ENCODE measurements around the gene SVOPL.

SVOPL gene

GRCh38 chr7:138700857-138701536 lies at the start of gene SVOPL:
TSS of gene SVOPL (minus strand) at chr7:138701362. CDS start at chr7:138679045, 22,317 bp downstream.
- H3K4me1 ChIP-seq (ENCODE audit: control insufficient read depth in 1 of 2, insufficient read depth in 1 of 2, low read depth in 1 of 2, low read length in 1 of 2): peaks cover 0 to 10% of the 10 kb centered on the region in 2 experiments
- no peak within 1 kb of the TSS for H3K4me3 ChIP-seq (ENCODE audit: low read depth in 1 of 2, low read length in 1 of 2)
- TF ChIP-seq CTCF (IDR thresholded peaks at IDR 0.05): no peak
- no peaks in the 10 kb centered on the region for H3K9me3 ChIP-seq
- no peaks in the 10 kb centered on the region for H3K27me3 ChIP-seq
- H3K36me3 ChIP-seq: no peaks in the 10 kb centered on the region
- H3K27ac ChIP-seq: no peak within 1 kb of the TSS

- TF ChIP-seq CTCF (IDR thresholded peaks at IDR 0.05): no peak
- H3K9me3 ChIP-seq: no peaks in the 10 kb centered on the region
- H3K4me1 ChIP-seq (ENCODE audit: control insufficient read depth in 1 of 2, insufficient read depth in 1 of 2, low read depth in 1 of 2, low read length in 1 of 2): no peaks in the 10 kb centered on the region
- H3K4me3 ChIP-seq (ENCODE audit: low read depth in 1 of 2, low read length in 1 of 2): no peak overlapping the region
- H3K27ac ChIP-seq: no peak overlapping the region
- H3K27me3 ChIP-seq: peaks cover 8% of the 10 kb centered on the region
- no peaks in the 10 kb centered on the region for H3K36me3 ChIP-seq
Measured at GRCh38 chr7:138750473-138750872, 49.3 kb upstream of the SVOPL start.

GRCh38 chr7:138749960-138750359 lies 48.8 kb upstream of the SVOPL start:
- H3K36me3 ChIP-seq: no peaks in the 10 kb centered on the region
- H3K27me3 ChIP-seq: peaks cover 8% of the 10 kb centered on the region
- H3K4me1 ChIP-seq (ENCODE audit: control insufficient read depth in 1 of 2, insufficient read depth in 1 of 2, low read depth in 1 of 2, low read length in 1 of 2): no peaks in the 10 kb centered on the region
- H3K27ac ChIP-seq: no peak overlapping the region
- H3K4me3 ChIP-seq (ENCODE audit: low read depth in 1 of 2, low read length in 1 of 2): no peak overlapping the region
- H3K9me3 ChIP-seq: no peaks in the 10 kb centered on the region
- TF ChIP-seq CTCF (IDR thresholded peaks at IDR 0.05): no peak

GRCh38 chr7:138748666-138749065 lies 47.5 kb upstream of the SVOPL start:
- TF ChIP-seq CTCF (IDR thresholded peaks at IDR 0.05): no peak
- no peak overlapping the region for H3K4me3 ChIP-seq (ENCODE audit: low read depth in 1 of 2, low read length in 1 of 2)
- no peak overlapping the region for H3K27ac ChIP-seq
- H3K27me3 ChIP-seq: peaks cover 8% of the 10 kb centered on the region
- H3K4me1 ChIP-seq (ENCODE audit: control insufficient read depth in 1 of 2, insufficient read depth in 1 of 2, low read depth in 1 of 2, low read length in 1 of 2): no peaks in the 10 kb centered on the region
- H3K9me3 ChIP-seq: no peaks in the 10 kb centered on the region
- H3K36me3 ChIP-seq: no peaks in the 10 kb centered on the region

GRCh38 chr7:138746073-138746472 lies 44.9 kb upstream of the SVOPL start:
- H3K27me3 ChIP-seq: no peaks in the 10 kb centered on the region
- no peak for TF ChIP-seq CTCF (IDR thresholded peaks at IDR 0.05)
- no peaks in the 10 kb centered on the region for H3K9me3 ChIP-seq

More at GRCh38 chr7:138746073-138746472, 44.9 kb upstream of the SVOPL start:
- H3K4me3 ChIP-seq (ENCODE audit: low read depth in 1 of 2, low read length in 1 of 2): no peak overlapping the region
- H3K27ac ChIP-seq: no peak overlapping the region
- no peaks in the 10 kb centered on the region for H3K4me1 ChIP-seq (ENCODE audit: control insufficient read depth in 1 of 2, insufficient read depth in 1 of 2, low read depth in 1 of 2, low read length in 1 of 2)
- no peaks in the 10 kb centered on the region for H3K36me3 ChIP-seq

Data from neutrophil (primary cell).